ENCODE measurements around the gene PKN2. TPM values are rescaled to one million over a fixed set of nuclear protein-coding genes. Genes with fewer than 3 reads are reported as not detected.

Gene PKN2
- 32.0 and 32.5 TPM in 2 replicates for total RNA-seq (2021)
- long read RNA-seq, full-length matches to known transcripts, result 57 of 123 reads
- long read RNA-seq, partial matches to known transcripts, result 35 of 123 reads
- long read RNA-seq, other reads (novel, unspliced or antisense), result 31 of 123 reads

DNA sequence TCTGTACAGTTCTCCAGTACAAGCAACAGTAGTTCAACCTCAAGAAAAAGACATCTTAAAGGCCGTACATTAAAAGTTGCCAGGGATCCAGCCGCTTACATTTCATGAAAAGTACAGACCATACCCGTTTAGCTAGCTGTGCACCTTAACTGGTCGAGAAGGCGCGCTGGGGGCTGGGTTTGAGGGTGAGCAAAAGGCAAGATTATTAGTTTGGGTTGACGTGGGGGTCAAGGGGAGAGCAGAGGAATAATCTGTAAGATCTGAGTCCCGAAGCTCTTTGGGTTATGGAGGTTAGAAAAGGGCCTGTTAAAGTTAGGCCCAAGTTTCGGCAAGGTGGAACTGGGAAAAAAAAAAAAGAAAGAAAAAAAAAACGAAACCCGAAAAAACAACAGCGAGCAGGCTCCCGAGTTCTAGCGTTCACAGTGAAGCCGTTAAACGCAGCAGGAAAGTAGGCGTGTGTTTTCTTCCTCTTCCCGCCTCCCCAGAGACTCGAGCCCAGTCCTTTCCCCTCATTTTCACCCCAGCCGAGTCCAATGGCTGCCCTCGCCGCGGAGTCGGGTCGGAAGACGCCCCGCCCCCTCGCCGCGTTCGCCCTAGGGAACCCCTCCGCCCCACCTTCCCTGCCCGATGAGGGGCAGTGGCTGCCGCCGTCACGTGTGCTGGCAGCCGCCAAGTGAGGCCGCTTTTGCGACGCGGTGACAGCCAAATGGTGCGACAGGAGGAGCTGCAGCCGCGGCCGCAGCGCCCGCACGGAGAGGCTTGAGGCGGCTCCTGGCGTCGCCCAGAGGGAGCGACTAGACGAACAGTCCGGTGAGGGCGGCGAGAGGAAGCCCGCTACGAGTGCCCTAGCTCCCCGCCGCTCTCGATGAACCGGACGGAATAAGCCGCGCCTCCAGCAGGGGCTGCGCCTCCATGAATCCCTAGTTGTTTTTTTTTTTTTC is at the start of gene PKN2:
TSS of gene PKN2 (plus strand) at position 733 of the 941 bp plus-strand sequence. CDS start 308 bp downstream, outside the sequence.
- Histone ChIP-seq H2BK20ac (ENCODE audit: low read depth, low read length, poor library complexity, severe bottlenecking) (no peak within 1 kb of the TSS), H3K27me3 (ENCODE audit: insufficient read depth, low read length) (no peaks in the 10 kb centered on the region), H3K23ac (ENCODE audit: insufficient read length, low read depth, low read length) (no peak within 1 kb of the TSS), H4K8ac (replicated peaks; ENCODE audit: insufficient read length, low read depth, low read length) (no peak within 1 kb of the TSS), H3K18ac (ENCODE audit: insufficient read length, low read depth, low read length) (peak within 1 kb of the TSS; percentile 35), H3K79me2 (ENCODE audit: insufficient read depth, low read length) (peaks cover 10% of the 10 kb centered on the region; the same call in 1 of the 2 replicates), H2BK15ac (ENCODE audit: low read depth, low read length) (no peak within 1 kb of the TSS), H3K4me2 (ENCODE audit: insufficient read depth, insufficient read length, low read length) (peak within 1 kb of the TSS; percentile 61), H2AFZ (ENCODE audit: low read length) (no peak within 1 kb of the TSS), H3K27ac (ENCODE audit: insufficient read length, low read depth, low read length) (peak within 1 kb of the TSS; percentile 77), H3K23me2 (ENCODE audit: insufficient read length, low read depth, low read length, poor library complexity, severe bottlenecking) (no peaks in the 10 kb centered on the region), H3K4ac (ENCODE audit: low read depth, low read length) (no peak within 1 kb of the TSS), H2BK120ac (ENCODE audit: low read depth, low read length, poor library complexity, severe bottlenecking) (no peak within 1 kb of the TSS), H4K5ac (ENCODE audit: insufficient read length, low read depth, low read length) (no peak within 1 kb of the TSS), H2AK5ac (ENCODE audit: insufficient read length, low read length) (no peak within 1 kb of the TSS), H3K9ac (ENCODE audit: extremely low read depth, insufficient read length, low read length) (peak within 1 kb of the TSS; percentile 79), H3K9me3 (ENCODE audit: control insufficient read depth, low read depth, low read length) (no peaks in the 10 kb centered on the region), H3K4me1 (ENCODE audit: insufficient read depth, low read length) (no peaks in the 10 kb centered on the region), H3K79me1 (ENCODE audit: insufficient read depth, low read depth, low read length, poor library complexity, severe bottlenecking) (no peaks in the 10 kb centered on the region), H2BK12ac (ENCODE audit: insufficient read length, low read depth, low read length) (no peak within 1 kb of the TSS), H2BK5ac (ENCODE audit: insufficient read length, low read length) (no peak within 1 kb of the TSS), H4K20me1 (ENCODE audit: control insufficient read depth, insufficient read depth, insufficient read length) (no peaks in the 10 kb centered on the region), H3K56ac (ENCODE audit: insufficient read length, low read depth, low read length) (no peak within 1 kb of the TSS), H4K91ac (ENCODE audit: insufficient read length, low read depth, low read length) (no peak within 1 kb of the TSS), H3K14ac (ENCODE audit: insufficient read depth, low read length) (peak within 1 kb of the TSS; percentile 79), H3T11ph (ENCODE audit: low read length) (no peak within 1 kb of the TSS)
- Mint-ChIP-seq H3K4me3 (peak within 1 kb of the TSS; percentile 82 to 94), H3K9me3 (peaks cover 0 to 2% of the 10 kb centered on the region in 2 experiments; a peak in 1 of 5 replicates), H3K36me3 (ENCODE audit: insufficient read depth in 1 of 3, low read depth in 3 of 3) (peaks cover 0 to 2% (median 0%) of the 10 kb centered on the region in 3 experiments; a peak in 1 of 7 replicates), H3K4me1 (peaks cover 8 to 15% of the 10 kb centered on the region in 2 experiments), H3K27ac (peak within 1 kb of the TSS; percentile 99 to 100 (median 99)), H3K27me3 (ENCODE audit: low read depth) (no peaks in the 10 kb centered on the region)
- WGBS (ENCODE audit: extremely low coverage, insufficient read length, low lambda C conversion rate), result no CpG with 5 or more reads among the region's 66 CpGs
- DNase-seq, result peak; percentile 99
- TF ChIP-seq, protein P1, sequence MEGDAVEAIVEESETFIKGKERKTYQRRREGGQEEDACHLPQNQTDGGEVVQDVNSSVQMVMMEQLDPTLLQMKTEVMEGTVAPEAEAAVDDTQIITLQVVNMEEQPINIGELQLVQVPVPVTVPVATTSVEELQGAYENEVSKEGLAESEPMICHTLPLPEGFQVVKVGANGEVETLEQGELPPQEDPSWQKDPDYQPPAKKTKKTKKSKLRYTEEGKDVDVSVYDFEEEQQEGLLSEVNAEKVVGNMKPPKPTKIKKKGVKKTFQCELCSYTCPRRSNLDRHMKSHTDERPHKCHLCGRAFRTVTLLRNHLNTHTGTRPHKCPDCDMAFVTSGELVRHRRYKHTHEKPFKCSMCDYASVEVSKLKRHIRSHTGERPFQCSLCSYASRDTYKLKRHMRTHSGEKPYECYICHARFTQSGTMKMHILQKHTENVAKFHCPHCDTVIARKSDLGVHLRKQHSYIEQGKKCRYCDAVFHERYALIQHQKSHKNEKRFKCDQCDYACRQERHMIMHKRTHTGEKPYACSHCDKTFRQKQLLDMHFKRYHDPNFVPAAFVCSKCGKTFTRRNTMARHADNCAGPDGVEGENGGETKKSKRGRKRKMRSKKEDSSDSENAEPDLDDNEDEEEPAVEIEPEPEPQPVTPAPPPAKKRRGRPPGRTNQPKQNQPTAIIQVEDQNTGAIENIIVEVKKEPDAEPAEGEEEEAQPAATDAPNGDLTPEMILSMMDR (conservative IDR thresholded peaks at IDR 0.05), result peak; percentile 28; the same call in 1 of the 3 replicates
